ENCODE measurements around the gene RAB20.

The RAB20 gene

GRCh38 chr13:110531671-110532083 lies 29.8 kb downstream of the RAB20 start:
- peaks cover 27 to 65% of the 10 kb centered on the region in 2 experiments for H3K4me1 ChIP-seq (ENCODE audit: control insufficient read depth in 1 of 2, insufficient read depth in 1 of 2, low read depth in 1 of 2, low read length in 1 of 2)
- TF ChIP-seq, protein P1, sequence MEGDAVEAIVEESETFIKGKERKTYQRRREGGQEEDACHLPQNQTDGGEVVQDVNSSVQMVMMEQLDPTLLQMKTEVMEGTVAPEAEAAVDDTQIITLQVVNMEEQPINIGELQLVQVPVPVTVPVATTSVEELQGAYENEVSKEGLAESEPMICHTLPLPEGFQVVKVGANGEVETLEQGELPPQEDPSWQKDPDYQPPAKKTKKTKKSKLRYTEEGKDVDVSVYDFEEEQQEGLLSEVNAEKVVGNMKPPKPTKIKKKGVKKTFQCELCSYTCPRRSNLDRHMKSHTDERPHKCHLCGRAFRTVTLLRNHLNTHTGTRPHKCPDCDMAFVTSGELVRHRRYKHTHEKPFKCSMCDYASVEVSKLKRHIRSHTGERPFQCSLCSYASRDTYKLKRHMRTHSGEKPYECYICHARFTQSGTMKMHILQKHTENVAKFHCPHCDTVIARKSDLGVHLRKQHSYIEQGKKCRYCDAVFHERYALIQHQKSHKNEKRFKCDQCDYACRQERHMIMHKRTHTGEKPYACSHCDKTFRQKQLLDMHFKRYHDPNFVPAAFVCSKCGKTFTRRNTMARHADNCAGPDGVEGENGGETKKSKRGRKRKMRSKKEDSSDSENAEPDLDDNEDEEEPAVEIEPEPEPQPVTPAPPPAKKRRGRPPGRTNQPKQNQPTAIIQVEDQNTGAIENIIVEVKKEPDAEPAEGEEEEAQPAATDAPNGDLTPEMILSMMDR (IDR thresholded peaks at IDR 0.05): no peak
- H3K9me3 ChIP-seq: no peaks in the 10 kb centered on the region
- peak overlapping the region; percentile 63 for H3K27ac ChIP-seq
- H3K4me3 ChIP-seq (ENCODE audit: low read depth in 1 of 2, low read length in 1 of 2): no peak overlapping the region
- no peaks in the 10 kb centered on the region for H3K27me3 ChIP-seq
- no peaks in the 10 kb centered on the region for H3K36me3 ChIP-seq

- no peaks in the 10 kb centered on the region for H3K9me3 ChIP-seq
- no peak overlapping the region for H3K4me3 ChIP-seq (ENCODE audit: low read depth in 1 of 2, low read length in 1 of 2)
- H3K36me3 ChIP-seq: no peaks in the 10 kb centered on the region
- TF ChIP-seq, protein P1 (IDR thresholded peaks at IDR 0.05): no peak
- peak overlapping the region; percentile 63 for H3K27ac ChIP-seq
- H3K4me1 ChIP-seq (ENCODE audit: control insufficient read depth in 1 of 2, insufficient read depth in 1 of 2, low read depth in 1 of 2, low read length in 1 of 2): peaks cover 25 to 62% of the 10 kb centered on the region in 2 experiments
- H3K27me3 ChIP-seq: no peaks in the 10 kb centered on the region
These were observed 30.4 kb downstream of the RAB20 start for GRCh38 chr13:110531100-110531499.

DNA sequence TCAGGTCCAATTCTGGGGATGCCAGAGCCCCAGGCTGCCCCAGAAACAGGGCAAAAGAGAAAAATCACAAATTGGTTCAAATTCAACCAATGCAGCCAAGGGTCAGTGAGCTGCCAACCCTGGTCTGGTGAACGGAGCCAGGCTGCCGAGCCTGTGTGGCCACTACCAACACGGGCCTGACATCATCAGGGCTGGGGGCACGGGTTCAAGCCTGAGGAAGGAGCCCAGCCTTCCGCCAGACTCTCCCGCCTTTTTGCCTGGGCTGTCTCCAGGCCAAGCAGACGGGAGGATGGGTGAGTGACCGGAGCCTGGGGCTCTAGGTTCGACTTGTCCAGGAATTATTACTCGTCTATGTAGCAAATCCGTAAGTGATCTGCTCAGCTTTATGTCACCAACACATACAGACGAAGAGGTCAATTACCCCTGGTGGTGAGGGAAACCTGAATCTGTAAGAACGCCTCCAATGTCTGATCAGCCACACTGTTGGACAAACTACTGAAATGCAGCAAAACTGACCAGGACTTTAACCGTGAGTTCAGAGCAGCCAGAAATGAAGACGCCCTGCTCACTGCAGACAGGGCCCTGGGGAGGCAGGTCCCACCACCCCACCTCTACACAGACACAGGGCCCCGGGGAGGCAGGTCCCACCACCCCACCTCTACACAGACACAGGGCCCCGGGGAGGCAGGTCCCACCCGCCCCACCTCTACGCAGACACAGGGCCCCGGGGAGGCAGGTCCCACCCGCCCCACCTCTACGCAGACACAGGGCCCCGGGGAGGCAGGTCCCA lies 31.8 kb downstream of the RAB20 start:
- Histone ChIP-seq H3K4me3 (ENCODE audit: low read depth in 1 of 2, low read length in 1 of 2) (no peak overlapping the region), H3K36me3 (no peaks in the 10 kb centered on the region), H3K4me1 (ENCODE audit: control insufficient read depth in 1 of 2, insufficient read depth in 1 of 2, low read depth in 1 of 2, low read length in 1 of 2) (peaks cover 15 to 57% of the 10 kb centered on the region in 2 experiments), H3K27me3 (peaks cover 10% of the 10 kb centered on the region), H3K9me3 (no peaks in the 10 kb centered on the region), H3K27ac (no peak overlapping the region)
- TF ChIP-seq, protein P1 (IDR thresholded peaks at IDR 0.05): no peak

DNA sequence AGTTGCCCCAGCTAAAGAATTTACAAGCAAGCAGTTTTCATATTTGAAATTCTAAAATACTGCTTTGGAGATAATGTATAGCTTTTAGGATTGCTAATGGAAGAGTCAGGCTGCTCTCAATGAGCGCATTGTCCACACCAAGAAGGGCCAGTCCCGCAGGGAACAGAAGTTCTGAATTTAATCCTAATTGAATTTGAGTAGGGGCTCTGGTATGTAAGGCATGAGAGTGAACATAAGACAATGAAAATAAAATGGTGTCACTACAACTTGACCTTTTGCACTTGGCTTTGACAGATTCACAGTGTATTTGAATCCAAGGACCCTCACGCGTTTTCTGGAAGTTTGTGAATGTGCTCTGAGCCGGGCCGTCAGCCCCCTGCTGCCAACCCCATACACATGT lies 32.6 kb downstream of the RAB20 start:
- Histone ChIP-seq H3K9me3 (no peaks in the 10 kb centered on the region), H3K4me3 (ENCODE audit: low read depth in 1 of 2, low read length in 1 of 2) (no peak overlapping the region), H3K27ac (peak overlapping the region; percentile 51), H3K27me3 (peaks cover 15% of the 10 kb centered on the region), H3K4me1 (ENCODE audit: control insufficient read depth in 1 of 2, insufficient read depth in 1 of 2, low read depth in 1 of 2, low read length in 1 of 2) (peaks cover 23 to 61% of the 10 kb centered on the region in 2 experiments), H3K36me3 (no peaks in the 10 kb centered on the region)
- TF ChIP-seq, protein P1 (IDR thresholded peaks at IDR 0.05): no peak

- Histone ChIP-seq H3K4me1 (ENCODE audit: control insufficient read depth in 1 of 2, insufficient read depth in 1 of 2, low read depth in 1 of 2, low read length in 1 of 2) (peaks cover 28 to 66% of the 10 kb centered on the region in 2 experiments), H3K27ac (peak overlapping the region; percentile 25), H3K9me3 (no peaks in the 10 kb centered on the region), H3K36me3 (no peaks in the 10 kb centered on the region), H3K4me3 (ENCODE audit: low read depth in 1 of 2, low read length in 1 of 2) (no peak overlapping the region), H3K27me3 (peaks cover 15% of the 10 kb centered on the region)
- TF ChIP-seq, protein P1 (IDR thresholded peaks at IDR 0.05): no peak
These were observed 33.2 kb downstream of the RAB20 start for GRCh38 chr13:110528371-110528770.

Measured in neutrophil (primary cell).